GM18867 (cell line): ENCODE results near the gene RAB10.
"Not testable (repeated sequence)": the region's sequence is repeated elsewhere in the genome, so short reads cannot be mapped to it uniquely, and the experiment has no call there.

Experiments
- ATAC-seq: cut with Tn5 transposase; IDR thresholded peaks from one replicate; pipeline ENCODE4 v1.9.1; 2021; ENCODE audit warnings: mild to moderate bottlenecking, moderate library complexity; ENCODE audit not compliant: unreplicated experiment

Gene RAB10

GRCh38 chr2:26016012-26016705, 17.7 kb upstream of the RAB10 start:
- ATAC-seq = no peak

GRCh38 chr2:26016706-26017045, 17.2 kb upstream of the RAB10 start:
- ATAC-seq = not testable (repeated sequence)

- no peak for ATAC-seq
Measured at GRCh38 chr2:26017464-26018183, 16.3 kb upstream of the RAB10 start.

- no peak for ATAC-seq
Measured at GRCh38 chr2:26018184-26019055, 15.5 kb upstream of the RAB10 start.

GRCh38 chr2:26020231-26020640, 13.6 kb upstream of the RAB10 start:
- no peak for ATAC-seq

GRCh38 chr2:26024260-26024659, 9.6 kb upstream of the RAB10 start:
- ATAC-seq = no peak

- ATAC-seq = no peak
Measured at GRCh38 chr2:26025509-26025908, 8.4 kb upstream of the RAB10 start.

GRCh38 chr2:26028083-26028482, 5.8 kb upstream of the RAB10 start:
- not testable (repeated sequence) for ATAC-seq

- ATAC-seq = peak; percentile 7
Measured at GRCh38 chr2:26032586-26033269, 1.2 kb upstream of the RAB10 start.

GRCh38 chr2:26033270-26033817, 540 bp upstream of the RAB10 start:
- ATAC-seq = no peak

GRCh38 chr2:26034637-26034992, 731 bp downstream of the RAB10 start:
- ATAC-seq = no peak

- no peak for ATAC-seq
Measured at GRCh38 chr2:26035090-26035743, 1.3 kb downstream of the RAB10 start.

GRCh38 chr2:26039603-26040323, 5.9 kb downstream of the RAB10 start:
- no peak for ATAC-seq

GRCh38 chr2:26043109-26043508, 9.2 kb downstream of the RAB10 start:
- no peak for ATAC-seq

- ATAC-seq = peak; percentile 55
Measured at GRCh38 chr2:26043862-26044696, 10.2 kb downstream of the RAB10 start.

- no peak for ATAC-seq
Measured at GRCh38 chr2:26048791-26049190, 14.9 kb downstream of the RAB10 start.

GRCh38 chr2:26049641-26050040, 15.8 kb downstream of the RAB10 start:
- ATAC-seq = no peak

- ATAC-seq = no peak
Measured at GRCh38 chr2:26052740-26053139, 18.9 kb downstream of the RAB10 start.
